GM21447 (cell line): Measurements from ENCODE around the gene JUP.

Source experiments
- ATAC-seq: cut with Tn5 transposase; IDR thresholded peaks from one replicate; pipeline ENCODE4 v1.9.1; 2021; ENCODE audit not compliant: unreplicated experiment

JUP gene

GRCh38 chr17:41724476-41725050, 61.9 kb downstream of the JUP start:
- ATAC-seq = no peak

GRCh38 chr17:41723801-41724475, 62.6 kb downstream of the JUP start:
- no peak for ATAC-seq

GRCh38 chr17:41722231-41722630, 64.3 kb downstream of the JUP start:
- ATAC-seq = no peak

GRCh38 chr17:41718287-41718645, 68.2 kb downstream of the JUP start:
- ATAC-seq = no peak

GRCh38 chr17:41717408-41718286, 68.9 kb downstream of the JUP start:
- no peak for ATAC-seq

GRCh38 chr17:41711669-41712400, 74.7 kb downstream of the JUP start, which contains the start of gene GAST:
TSS of gene GAST (plus strand) at chr17:41712331. CDS start at chr17:41715437, 3,106 bp downstream.
- ATAC-seq = no peak

- no peak for ATAC-seq
Observed at GRCh38 chr17:41710472-41711090, 75.9 kb downstream of the JUP start.

- no peak for ATAC-seq
Observed at GRCh38 chr17:41707803-41708669, 78.5 kb downstream of the JUP start.

- no peak for ATAC-seq
Observed at GRCh38 chr17:41705271-41705991, 81.1 kb downstream of the JUP start.
